OCI-LY7 (cell line): Measurements from ENCODE around the gene ADCY1.

Experiments used
- EZH2phosphoT487 ChIP-seq: fragments of 200-600 bp; sonication (generic); IDR thresholded peaks from 2 replicates; pipeline ENCODE4 v1.6.1; 2018; ENCODE audit warnings: low read depth, borderline replicate concordance, mild to moderate bottlenecking, mixed run types, antibody characterized with exemption, low read length, moderate library complexity, mixed read lengths
- TF ChIP-seq, protein P1 (sequence below): fragments of 200-600 bp; sonication (generic); conservative IDR thresholded peaks from 2 replicates; pipeline ENCODE4 v1.5.1; 2014; ENCODE audit warnings: mild to moderate bottlenecking, antibody characterized with exemption, low read length, moderate library complexity, mixed read lengths

- TF ChIP-seq, protein P1, sequence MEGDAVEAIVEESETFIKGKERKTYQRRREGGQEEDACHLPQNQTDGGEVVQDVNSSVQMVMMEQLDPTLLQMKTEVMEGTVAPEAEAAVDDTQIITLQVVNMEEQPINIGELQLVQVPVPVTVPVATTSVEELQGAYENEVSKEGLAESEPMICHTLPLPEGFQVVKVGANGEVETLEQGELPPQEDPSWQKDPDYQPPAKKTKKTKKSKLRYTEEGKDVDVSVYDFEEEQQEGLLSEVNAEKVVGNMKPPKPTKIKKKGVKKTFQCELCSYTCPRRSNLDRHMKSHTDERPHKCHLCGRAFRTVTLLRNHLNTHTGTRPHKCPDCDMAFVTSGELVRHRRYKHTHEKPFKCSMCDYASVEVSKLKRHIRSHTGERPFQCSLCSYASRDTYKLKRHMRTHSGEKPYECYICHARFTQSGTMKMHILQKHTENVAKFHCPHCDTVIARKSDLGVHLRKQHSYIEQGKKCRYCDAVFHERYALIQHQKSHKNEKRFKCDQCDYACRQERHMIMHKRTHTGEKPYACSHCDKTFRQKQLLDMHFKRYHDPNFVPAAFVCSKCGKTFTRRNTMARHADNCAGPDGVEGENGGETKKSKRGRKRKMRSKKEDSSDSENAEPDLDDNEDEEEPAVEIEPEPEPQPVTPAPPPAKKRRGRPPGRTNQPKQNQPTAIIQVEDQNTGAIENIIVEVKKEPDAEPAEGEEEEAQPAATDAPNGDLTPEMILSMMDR, result no peak
- no peak for TF ChIP-seq EZH2phosphoT487
These were observed 138.9 kb downstream of the ADCY1 start for GRCh38 chr7:45712872-45713668.
